ENCODE data around the gene KIRREL3. TPM values are rescaled to one million over a fixed set of nuclear protein-coding genes. Genes with fewer than 3 reads are reported as not detected.

The KIRREL3 gene
- total and polyA plus RNA-seq, 3 experiments from 2014 or later = not detected

GRCh38 chr11:126619516-126619915 is 381.1 kb downstream of the KIRREL3 start:
- H3K36me3 Mint-ChIP-seq = peaks cover 0 to 1% (median 0%) of the 10 kb centered on the region in 3 donors
- H3K27me3 Mint-ChIP-seq = peaks cover 3 to 16% of the 10 kb centered on the region in 2 donors
- H3K4me1 Mint-ChIP-seq = no peaks in the 10 kb centered on the region
- ChIA-PET POLR2A (no interaction called here), CTCF (no interaction called here)
- Histone ChIP-seq H3K9me3 (ENCODE audit: low read length) (no peaks in the 10 kb centered on the region), H3K4me1 (ENCODE audit: insufficient read depth, low read length) (no peaks in the 10 kb centered on the region), H3K27me3 (ENCODE audit: insufficient read depth, low read length, poor library complexity, severe bottlenecking) (no peaks in the 10 kb centered on the region), H3K36me3 (ENCODE audit: insufficient read depth, low read length) (no peaks in the 10 kb centered on the region), H3K4me3 (ENCODE audit: low read length) (no peak overlapping the region), H3K27ac (ENCODE audit: low read depth, low read length) (no peak overlapping the region)
- H3K9me3 Mint-ChIP-seq = peaks cover 0 to 3% (median 0%) of the 10 kb centered on the region in 5 donors
- H3K27ac Mint-ChIP-seq = no peak overlapping the region
- no peak for DNase-seq
- H3K4me3 Mint-ChIP-seq = no peak overlapping the region

GRCh38 chr11:126615845-126616244 is 384.7 kb downstream of the KIRREL3 start:
- DNase-seq = no peak
- Histone ChIP-seq H3K27me3 (ENCODE audit: insufficient read depth, low read length, poor library complexity, severe bottlenecking) (no peaks in the 10 kb centered on the region), H3K9me3 (ENCODE audit: low read length) (no peaks in the 10 kb centered on the region), H3K36me3 (ENCODE audit: insufficient read depth, low read length) (no peaks in the 10 kb centered on the region), H3K4me3 (ENCODE audit: low read length) (no peak overlapping the region), H3K4me1 (ENCODE audit: insufficient read depth, low read length) (no peaks in the 10 kb centered on the region), H3K27ac (ENCODE audit: low read depth, low read length) (no peak overlapping the region)
- Mint-ChIP-seq H3K36me3 (peaks cover 0 to 1% (median 0%) of the 10 kb centered on the region in 3 donors), H3K9me3 (peaks cover 0 to 2% (median 0%) of the 10 kb centered on the region in 5 donors), H3K27me3 (peaks cover 4 to 10% of the 10 kb centered on the region in 2 donors), H3K4me1 (no peaks in the 10 kb centered on the region), H3K4me3 (no peak overlapping the region), H3K27ac (no peak overlapping the region)
- ChIA-PET CTCF (no interaction called here), POLR2A (no interaction called here)

GRCh38 chr11:126613272-126613671 is 387.3 kb downstream of the KIRREL3 start:
- H3K4me1 ChIP-seq (ENCODE audit: insufficient read depth, low read length) = no peaks in the 10 kb centered on the region
- no peaks in the 10 kb centered on the region for H3K27me3 ChIP-seq (ENCODE audit: insufficient read depth, low read length, poor library complexity, severe bottlenecking)
- H3K4me3 ChIP-seq (ENCODE audit: low read length) = no peak overlapping the region
- Mint-ChIP-seq H3K27ac (no peak overlapping the region), H3K4me1 (no peaks in the 10 kb centered on the region), H3K36me3 (no peaks in the 10 kb centered on the region), H3K9me3 (peaks cover 0 to 2% (median 0%) of the 10 kb centered on the region in 5 donors), H3K4me3 (no peak overlapping the region), H3K27me3 (peaks cover 2 to 10% of the 10 kb centered on the region in 2 donors)
- POLR2A ChIA-PET = no interaction called here
- H3K27ac ChIP-seq (ENCODE audit: low read depth, low read length) = no peak overlapping the region
- no peak for DNase-seq
- H3K36me3 ChIP-seq (ENCODE audit: insufficient read depth, low read length) = no peaks in the 10 kb centered on the region
- CTCF ChIA-PET = no interaction called here
- H3K9me3 ChIP-seq (ENCODE audit: low read length) = no peaks in the 10 kb centered on the region

GRCh38 chr11:126612671-126613070 is 387.9 kb downstream of the KIRREL3 start:
- Mint-ChIP-seq H3K4me3 (no peak overlapping the region), H3K27me3 (peaks cover 2 to 10% of the 10 kb centered on the region in 2 donors), H3K27ac (no peak overlapping the region), H3K4me1 (no peaks in the 10 kb centered on the region), H3K36me3 (no peaks in the 10 kb centered on the region), H3K9me3 (peaks cover 0 to 2% (median 0%) of the 10 kb centered on the region in 5 donors)
- Histone ChIP-seq H3K4me3 (ENCODE audit: low read length) (no peak overlapping the region), H3K9me3 (ENCODE audit: low read length) (no peaks in the 10 kb centered on the region), H3K27me3 (ENCODE audit: insufficient read depth, low read length, poor library complexity, severe bottlenecking) (no peaks in the 10 kb centered on the region), H3K27ac (ENCODE audit: low read depth, low read length) (no peak overlapping the region), H3K36me3 (ENCODE audit: insufficient read depth, low read length) (no peaks in the 10 kb centered on the region), H3K4me1 (ENCODE audit: insufficient read depth, low read length) (no peaks in the 10 kb centered on the region)
- ChIA-PET POLR2A (no interaction called here), CTCF (no interaction called here)
- DNase-seq = no peak

GRCh38 chr11:126611438-126611837 is 389.1 kb downstream of the KIRREL3 start:
- Histone ChIP-seq H3K36me3 (ENCODE audit: insufficient read depth, low read length) (no peaks in the 10 kb centered on the region), H3K4me1 (ENCODE audit: insufficient read depth, low read length) (no peaks in the 10 kb centered on the region), H3K9me3 (ENCODE audit: low read length) (no peaks in the 10 kb centered on the region), H3K4me3 (ENCODE audit: low read length) (no peak overlapping the region), H3K27me3 (ENCODE audit: insufficient read depth, low read length, poor library complexity, severe bottlenecking) (no peaks in the 10 kb centered on the region), H3K27ac (ENCODE audit: low read depth, low read length) (no peak overlapping the region)
- H3K27ac Mint-ChIP-seq = no peak overlapping the region
- no peak overlapping the region for H3K4me3 Mint-ChIP-seq
- peaks cover 4 to 15% of the 10 kb centered on the region in 2 donors for H3K27me3 Mint-ChIP-seq
- DNase-seq = no peak
- H3K36me3 Mint-ChIP-seq = no peaks in the 10 kb centered on the region
- POLR2A ChIA-PET = no interaction called here
- peaks cover 0 to 4% (median 0%) of the 10 kb centered on the region in 3 donors for H3K4me1 Mint-ChIP-seq
- peaks cover 0 to 2% (median 0%) of the 10 kb centered on the region in 5 donors for H3K9me3 Mint-ChIP-seq
- CTCF ChIA-PET = no interaction called here

GRCh38 chr11:126608658-126609057 is 391.9 kb downstream of the KIRREL3 start:
- Mint-ChIP-seq H3K4me1 (peaks cover 0 to 4% (median 0%) of the 10 kb centered on the region in 3 donors), H3K9me3 (no peaks in the 10 kb centered on the region)

GRCh38 chr11:126607776-126608541 is 392.6 kb downstream of the KIRREL3 start:
- H3K36me3 Mint-ChIP-seq = no peaks in the 10 kb centered on the region
- ChIA-PET POLR2A (no interaction called here), CTCF (no interaction called here)
- no peak overlapping the region for H3K4me3 Mint-ChIP-seq
- Histone ChIP-seq H3K9me3 (ENCODE audit: low read length) (no peaks in the 10 kb centered on the region), H3K27ac (ENCODE audit: low read depth, low read length) (no peak overlapping the region), H3K27me3 (ENCODE audit: insufficient read depth, low read length, poor library complexity, severe bottlenecking) (no peaks in the 10 kb centered on the region), H3K4me3 (ENCODE audit: low read length) (no peak overlapping the region), H3K36me3 (ENCODE audit: insufficient read depth, low read length) (no peaks in the 10 kb centered on the region), H3K4me1 (ENCODE audit: insufficient read depth, low read length) (no peaks in the 10 kb centered on the region)
- H3K27ac Mint-ChIP-seq = no peak overlapping the region
- peaks cover 8 to 31% of the 10 kb centered on the region in 2 donors for H3K27me3 Mint-ChIP-seq
- H3K4me1 Mint-ChIP-seq = peaks cover 0 to 4% (median 0%) of the 10 kb centered on the region in 3 donors
- no peak for DNase-seq
- no peaks in the 10 kb centered on the region for H3K9me3 Mint-ChIP-seq

More at GRCh38 chr11:126608658-126609057, 391.9 kb downstream of the KIRREL3 start:
- Histone ChIP-seq H3K36me3 (ENCODE audit: insufficient read depth, low read length) (no peaks in the 10 kb centered on the region), H3K4me1 (ENCODE audit: insufficient read depth, low read length) (no peaks in the 10 kb centered on the region), H3K4me3 (ENCODE audit: low read length) (no peak overlapping the region), H3K27ac (ENCODE audit: low read depth, low read length) (no peak overlapping the region), H3K27me3 (ENCODE audit: insufficient read depth, low read length, poor library complexity, severe bottlenecking) (no peaks in the 10 kb centered on the region), H3K9me3 (ENCODE audit: low read length) (no peaks in the 10 kb centered on the region)
- DNase-seq = no peak
- no peak overlapping the region for H3K27ac Mint-ChIP-seq
- H3K36me3 Mint-ChIP-seq = no peaks in the 10 kb centered on the region
- CTCF ChIA-PET = no interaction called here
- H3K4me3 Mint-ChIP-seq = no peak overlapping the region
- peaks cover 6 to 26% of the 10 kb centered on the region in 2 donors for H3K27me3 Mint-ChIP-seq
- POLR2A ChIA-PET = no interaction called here

- H3K27me3 Mint-ChIP-seq = peaks cover 10 to 36% of the 10 kb centered on the region in 2 donors
- no peaks in the 10 kb centered on the region for H3K36me3 Mint-ChIP-seq
- Histone ChIP-seq H3K4me1 (ENCODE audit: insufficient read depth, low read length) (no peaks in the 10 kb centered on the region), H3K4me3 (ENCODE audit: low read length) (no peak overlapping the region), H3K27me3 (ENCODE audit: insufficient read depth, low read length, poor library complexity, severe bottlenecking) (no peaks in the 10 kb centered on the region), H3K36me3 (ENCODE audit: insufficient read depth, low read length) (no peaks in the 10 kb centered on the region), H3K27ac (ENCODE audit: low read depth, low read length) (no peak overlapping the region), H3K9me3 (ENCODE audit: low read length) (no peaks in the 10 kb centered on the region)
- no peak overlapping the region for H3K27ac Mint-ChIP-seq
- H3K9me3 Mint-ChIP-seq = peaks cover 0 to 2% (median 0%) of the 10 kb centered on the region in 5 donors
- POLR2A ChIA-PET = no interaction called here
- no peak for DNase-seq
- CTCF ChIA-PET = no interaction called here
- peaks cover 0 to 4% (median 0%) of the 10 kb centered on the region in 3 donors for H3K4me1 Mint-ChIP-seq
- H3K4me3 Mint-ChIP-seq = no peak overlapping the region
These were observed 393.2 kb downstream of the KIRREL3 start for GRCh38 chr11:126607374-126607773.

Measured in CD8-positive, alpha-beta memory T cell (primary cell).